WI38 (cell line): ENCODE results near the gene MDM2.

Source experiments
- H3K4me3 ChIP-seq: 2 replicates; pipeline ENCODE4 v1.5.1; 2011; ENCODE audit warnings: low read depth, mild to moderate bottlenecking, control low read depth, low read length
- CTCF ChIP-seq: IDR thresholded peaks from 2 replicates; pipeline ENCODE4 v1.5.1; 2012; ENCODE audit warnings: low read depth, mild to moderate bottlenecking, control low read depth, low read length

MDM2 gene

GRCh38 chr12:68809190-68810026, 1.4 kb downstream of the MDM2 start:
- no peak for TF ChIP-seq CTCF
- peak overlapping the region; percentile 80 for H3K4me3 ChIP-seq

- H3K4me3 ChIP-seq = peak overlapping the region; percentile 80
These were observed 2.0 kb downstream of the MDM2 start for GRCh38 chr12:68810027-68810389.

GRCh38 chr12:68811573-68811972, 3.6 kb downstream of the MDM2 start:
- peak overlapping the region; percentile 30 for H3K4me3 ChIP-seq

- no peak for TF ChIP-seq CTCF
- H3K4me3 ChIP-seq = peak overlapping the region; percentile 26; the same call in 1 of the 2 replicates
These were observed 4.7 kb downstream of the MDM2 start for GRCh38 chr12:68812553-68813241.

GRCh38 chr12:68813242-68813593, 5.2 kb downstream of the MDM2 start:
- no peak for TF ChIP-seq CTCF
- 0 out of 2 replicates have a peak overlapping the region, but pooled peaks have one; percentile 26 for H3K4me3 ChIP-seq

GRCh38 chr12:68814490-68815231, 6.7 kb downstream of the MDM2 start:
- no peak overlapping the region for H3K4me3 ChIP-seq
- no peak for TF ChIP-seq CTCF

GRCh38 chr12:68815232-68815927, 7.4 kb downstream of the MDM2 start:
- no peak for TF ChIP-seq CTCF
- no peak overlapping the region for H3K4me3 ChIP-seq
